Activated CD4-positive, alpha-beta T cell treated with anti-CD3 and anti-CD28 coated beads, Interleukin-2, amount 10 ng/mL, durations not matched to agents 24 days and 14 days (primary cell): ENCODE results near the gene BTBD9. TPM values are rescaled to one million over a fixed set of nuclear protein-coding genes. Genes with fewer than 3 reads are reported as not detected.

Source experiments
- DNase-seq: peaks from one replicate; pipeline ENCODE4 v3.0.0; 2022
- H3K27ac Mint-ChIP-seq: one replicate; pipeline ENCODE4 v1.8.0; 2022; ENCODE audit warnings: mild to moderate bottlenecking, mixed read lengths
- H3K27me3 Mint-ChIP-seq: one replicate; pipeline ENCODE4 v1.8.0; 2022; ENCODE audit warnings: mixed read lengths
- H3K36me3 Mint-ChIP-seq: one replicate; pipeline ENCODE4 v1.8.0; 2022; ENCODE audit warnings: low read depth, mild to moderate bottlenecking, mixed read lengths
- H3K4me1 Mint-ChIP-seq: one replicate; pipeline ENCODE4 v1.8.0; 2021; ENCODE audit warnings: mixed read lengths
- H3K4me3 Mint-ChIP-seq: one replicate; pipeline ENCODE4 v1.8.0; 2022; ENCODE audit warnings: mild to moderate bottlenecking, moderate library complexity, mixed read lengths
- H3K9me3 Mint-ChIP-seq: one replicate; pipeline ENCODE4 v1.8.0; 2021; ENCODE audit warnings: mixed read lengths
- intact Hi-C: fragments of 100-400 bp; cut with micrococcal nuclease; formaldehyde crosslinking; loops from one replicate; pipeline ENCODE4 v1.15.1; 2023
- total RNA-seq: library from RNA; stranded (reverse); gene quantifications from 2 replicates; pipeline ENCODE4 v1.2.3, GENCODE V29; 2022

Gene BTBD9
- total RNA-seq, 1 donor from 2014 or later: 12.4 TPM

DNA sequence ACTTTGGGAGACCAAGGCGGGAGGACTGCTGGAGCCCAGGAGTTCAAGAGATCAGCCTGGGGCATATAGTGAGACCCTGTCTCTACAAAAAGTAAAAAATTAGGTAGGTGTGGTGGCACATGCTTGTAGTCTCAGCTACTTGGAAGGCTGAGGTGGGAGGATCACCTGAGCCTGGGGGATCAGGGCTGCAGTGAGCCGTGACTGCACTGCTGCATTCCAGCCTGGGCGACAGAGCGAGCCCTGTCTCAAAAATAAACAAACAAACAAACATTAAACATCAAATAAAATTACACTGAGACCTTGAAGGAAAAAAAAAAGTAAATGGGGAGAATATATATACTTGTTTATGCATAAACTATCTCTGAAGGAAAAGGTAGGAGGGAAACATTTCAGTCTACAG lies 432.4 kb downstream of the BTBD9 start:
- Mint-ChIP-seq H3K9me3 (no peaks in the 10 kb centered on the region), H3K4me1 (no peaks in the 10 kb centered on the region), H3K27me3 (no peaks in the 10 kb centered on the region), H3K27ac (no peak overlapping the region), H3K4me3 (no peak overlapping the region), H3K36me3 (no peaks in the 10 kb centered on the region)
- DNase-seq: no peak
- intact Hi-C loops: no loop called here

DNA sequence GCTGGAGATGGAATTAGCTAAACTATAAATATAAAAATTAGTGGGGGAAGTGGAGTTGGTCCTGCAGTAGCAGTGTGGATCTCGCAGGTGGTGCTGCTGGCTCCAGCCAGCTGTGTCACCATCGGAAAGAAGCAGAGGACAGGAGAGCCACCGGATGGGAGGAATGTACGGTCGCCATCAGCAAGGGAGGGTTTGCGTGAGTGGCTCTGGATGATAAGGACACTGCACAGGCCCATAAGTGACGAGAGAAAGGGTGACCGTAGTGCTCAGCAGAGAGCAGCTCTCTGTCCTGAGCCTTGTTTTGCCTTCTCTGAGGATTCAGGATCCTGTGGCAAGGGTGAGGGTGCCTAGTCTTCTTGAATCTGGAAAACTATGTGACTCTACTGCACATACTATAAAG lies 441.5 kb downstream of the BTBD9 start:
- Mint-ChIP-seq H3K4me1 (no peaks in the 10 kb centered on the region), H3K4me3 (no peak overlapping the region), H3K36me3 (no peaks in the 10 kb centered on the region), H3K9me3 (no peaks in the 10 kb centered on the region), H3K27ac (no peak overlapping the region), H3K27me3 (peaks cover 4% of the 10 kb centered on the region)
- intact Hi-C loops: no loop called here
- DNase-seq: no peak

DNA sequence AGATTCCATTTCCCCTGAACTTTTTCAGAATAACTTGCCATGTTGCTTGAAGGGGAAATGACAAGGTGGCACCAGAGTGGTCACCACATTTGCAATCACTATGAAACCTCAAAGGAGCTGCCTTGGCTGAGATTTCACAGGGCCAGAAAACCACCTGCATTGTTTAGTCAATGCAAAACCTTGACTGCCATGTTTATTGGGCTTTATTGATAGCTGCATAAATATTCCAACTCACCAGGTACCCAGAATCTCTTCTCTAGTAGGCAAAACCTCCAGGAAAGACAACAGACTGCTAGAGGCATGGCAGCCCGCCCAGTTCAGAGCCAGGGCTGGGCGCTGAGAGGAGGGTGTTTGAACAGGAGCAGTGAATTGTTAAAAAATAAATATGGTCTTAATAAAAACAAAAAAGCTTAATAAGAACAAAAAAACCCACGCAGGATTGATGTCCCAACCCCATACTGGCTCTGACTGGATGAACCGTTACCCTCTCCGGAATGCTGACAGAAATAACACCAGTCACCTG lies 444.6 kb downstream of the BTBD9 start:
- H3K27ac Mint-ChIP-seq: no peak overlapping the region
- H3K36me3 Mint-ChIP-seq: no peaks in the 10 kb centered on the region
- no peaks in the 10 kb centered on the region for H3K9me3 Mint-ChIP-seq
- H3K27me3 Mint-ChIP-seq: no peaks in the 10 kb centered on the region
- H3K4me3 Mint-ChIP-seq: no peak overlapping the region
- H3K4me1 Mint-ChIP-seq: no peaks in the 10 kb centered on the region
- intact Hi-C loops: no loop called here
- no peak for DNase-seq

DNA sequence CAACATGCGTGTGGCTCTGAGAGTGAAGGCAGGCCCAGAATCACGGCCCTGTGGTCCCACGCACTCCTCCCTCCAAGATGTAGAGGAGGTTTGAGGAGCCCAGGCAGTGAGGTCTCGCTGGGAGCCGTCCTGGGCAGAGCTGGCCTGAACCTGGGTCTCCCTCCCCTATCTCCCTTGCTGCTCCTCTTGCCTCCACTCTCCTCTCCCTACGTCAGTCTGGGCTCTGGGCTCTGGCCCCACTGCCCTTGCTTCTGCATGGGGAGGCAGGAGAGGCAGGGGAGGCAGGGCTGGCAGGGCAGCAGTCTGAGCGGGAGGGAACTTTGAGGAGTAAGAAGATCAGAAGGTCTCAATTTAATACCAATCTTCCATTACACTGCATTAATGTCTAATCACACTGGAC lies 445.1 kb downstream of the BTBD9 start:
- Mint-ChIP-seq H3K27me3 (no peaks in the 10 kb centered on the region), H3K9me3 (no peaks in the 10 kb centered on the region), H3K4me1 (no peaks in the 10 kb centered on the region), H3K27ac (no peak overlapping the region), H3K4me3 (no peak overlapping the region), H3K36me3 (no peaks in the 10 kb centered on the region)
- no peak for DNase-seq
- intact Hi-C loops: no loop called here

DNA sequence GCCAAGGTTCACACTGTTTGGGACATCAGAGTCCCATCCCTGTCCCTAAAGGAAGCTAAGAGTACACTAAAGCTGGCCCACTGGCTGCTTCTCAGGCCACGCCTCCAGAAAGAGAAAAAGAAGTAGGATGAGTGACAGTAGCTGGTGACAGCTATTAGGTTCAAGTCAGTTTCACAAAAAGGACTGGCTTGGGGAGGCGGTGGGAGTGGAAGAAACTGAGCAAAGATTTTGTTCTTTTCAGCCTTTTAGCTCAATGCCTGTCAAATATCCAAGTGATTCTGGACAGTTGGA lies 445.5 kb downstream of the BTBD9 start:
- DNase-seq: no peak
- no peak overlapping the region for H3K27ac Mint-ChIP-seq
- H3K36me3 Mint-ChIP-seq: no peaks in the 10 kb centered on the region
- H3K9me3 Mint-ChIP-seq: no peaks in the 10 kb centered on the region
- intact Hi-C loops: no loop called here
- no peak overlapping the region for H3K4me3 Mint-ChIP-seq
- H3K4me1 Mint-ChIP-seq: no peaks in the 10 kb centered on the region
- no peaks in the 10 kb centered on the region for H3K27me3 Mint-ChIP-seq

DNA sequence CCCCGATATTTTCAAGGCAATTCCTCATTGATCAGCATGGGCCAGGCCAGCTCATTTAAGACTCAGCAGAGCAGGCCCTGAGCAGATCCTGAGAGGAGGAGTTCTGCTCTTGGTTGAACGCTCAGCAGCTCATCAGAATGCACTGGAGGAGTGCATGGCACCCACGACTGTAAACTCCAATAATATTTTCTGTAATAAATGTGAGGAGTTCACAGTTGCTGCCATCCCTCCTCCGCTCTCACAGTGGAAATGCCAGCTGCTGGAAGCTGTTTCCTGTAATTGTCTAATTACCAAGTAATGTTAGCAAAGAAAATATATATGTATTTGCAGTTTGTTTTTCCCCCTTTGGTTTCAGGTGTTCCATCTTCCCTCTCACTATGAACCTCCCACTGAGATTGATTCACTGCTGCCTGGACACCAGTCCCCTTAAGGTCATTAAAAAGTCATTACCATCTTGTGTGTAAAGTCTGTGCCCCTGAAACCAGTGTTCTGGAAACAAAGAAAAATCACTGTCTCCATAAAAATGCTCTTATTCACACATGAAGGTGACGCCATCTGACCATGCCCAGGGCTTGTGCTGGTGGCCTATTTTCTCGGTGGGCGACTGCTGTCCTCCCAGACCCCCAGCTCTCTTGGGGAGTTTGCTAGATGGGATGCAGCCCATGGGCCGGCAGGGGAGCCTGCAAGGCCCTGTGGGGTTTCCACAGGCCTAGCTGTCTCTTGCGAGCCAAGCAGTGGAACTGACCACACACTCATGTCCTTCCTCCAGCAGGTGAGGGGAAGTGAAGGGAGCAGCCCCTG lies 446.0 kb downstream of the BTBD9 start:
- Mint-ChIP-seq H3K27me3 (no peaks in the 10 kb centered on the region), H3K36me3 (no peaks in the 10 kb centered on the region), H3K9me3 (no peaks in the 10 kb centered on the region), H3K27ac (no peak overlapping the region), H3K4me3 (no peak overlapping the region), H3K4me1 (no peaks in the 10 kb centered on the region)
- DNase-seq: no peak
- intact Hi-C loops: no loop called here

GRCh38 chr6:38193051-38193450 lies 446.7 kb downstream of the BTBD9 start:
- intact Hi-C loops: no loop called here
- Mint-ChIP-seq H3K27ac (no peak overlapping the region), H3K36me3 (no peaks in the 10 kb centered on the region), H3K4me3 (no peak overlapping the region), H3K9me3 (no peaks in the 10 kb centered on the region), H3K27me3 (no peaks in the 10 kb centered on the region), H3K4me1 (no peaks in the 10 kb centered on the region)
- no peak for DNase-seq

GRCh38 chr6:38192487-38192886 lies 447.2 kb downstream of the BTBD9 start:
- H3K4me1 Mint-ChIP-seq: no peaks in the 10 kb centered on the region
- no peaks in the 10 kb centered on the region for H3K36me3 Mint-ChIP-seq
- no peak for DNase-seq
- intact Hi-C loops: no loop called here
- no peaks in the 10 kb centered on the region for H3K27me3 Mint-ChIP-seq
- H3K9me3 Mint-ChIP-seq: no peaks in the 10 kb centered on the region
- H3K4me3 Mint-ChIP-seq: no peak overlapping the region
- H3K27ac Mint-ChIP-seq: no peak overlapping the region

DNA sequence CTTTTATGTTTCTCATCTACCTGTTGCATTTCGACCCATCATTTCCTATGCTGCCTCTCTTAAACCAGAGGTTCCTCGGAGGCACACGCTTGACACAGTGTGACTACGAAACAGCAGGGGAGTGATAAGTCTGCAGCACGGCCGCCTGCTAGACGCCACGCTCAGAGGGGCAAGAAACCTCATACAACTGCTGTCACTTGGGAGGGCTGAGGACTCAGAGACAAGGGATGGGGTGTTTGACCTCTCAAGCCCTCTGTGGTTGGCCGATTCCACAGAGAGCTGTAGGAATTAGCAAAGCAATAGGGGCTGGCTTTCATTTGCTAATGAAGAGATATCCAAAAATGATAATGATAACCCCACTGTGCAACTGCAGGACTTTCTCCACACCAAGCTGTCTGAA lies 447.7 kb downstream of the BTBD9 start:
- H3K4me3 Mint-ChIP-seq: no peak overlapping the region
- intact Hi-C loops: no loop called here
- H3K27me3 Mint-ChIP-seq: no peaks in the 10 kb centered on the region
- no peaks in the 10 kb centered on the region for H3K4me1 Mint-ChIP-seq
- DNase-seq: no peak
- no peak overlapping the region for H3K27ac Mint-ChIP-seq
- H3K9me3 Mint-ChIP-seq: no peaks in the 10 kb centered on the region
- no peaks in the 10 kb centered on the region for H3K36me3 Mint-ChIP-seq

DNA sequence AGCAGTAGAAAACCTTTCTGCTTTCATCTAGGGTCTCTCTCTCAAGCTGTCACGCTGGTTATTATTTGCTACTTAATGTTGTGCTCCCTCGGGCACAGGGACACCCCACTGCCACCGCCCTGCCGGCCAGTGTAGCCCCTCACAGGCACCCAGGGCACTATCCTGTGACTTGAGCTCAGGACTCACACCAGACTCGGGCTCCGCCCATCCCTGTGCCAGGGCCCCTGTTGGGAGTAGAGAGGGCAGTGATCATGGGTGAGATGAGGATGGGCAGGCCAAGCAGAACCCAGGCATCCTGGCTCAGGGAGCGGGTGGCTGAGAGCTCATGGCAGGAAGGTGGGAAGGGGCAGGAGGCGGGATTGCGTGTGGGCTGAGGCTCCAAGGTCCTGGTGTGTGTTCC lies 448.3 kb downstream of the BTBD9 start:
- Mint-ChIP-seq H3K27me3 (no peaks in the 10 kb centered on the region), H3K4me3 (no peak overlapping the region), H3K27ac (no peak overlapping the region), H3K36me3 (no peaks in the 10 kb centered on the region), H3K9me3 (no peaks in the 10 kb centered on the region), H3K4me1 (no peaks in the 10 kb centered on the region)
- intact Hi-C loops: no loop called here
- no peak for DNase-seq

GRCh38 chr6:38188677-38189335 lies 450.9 kb downstream of the BTBD9 start:
- no peaks in the 10 kb centered on the region for H3K36me3 Mint-ChIP-seq
- H3K27ac Mint-ChIP-seq: no peak overlapping the region
- no peaks in the 10 kb centered on the region for H3K27me3 Mint-ChIP-seq
- H3K9me3 Mint-ChIP-seq: no peaks in the 10 kb centered on the region
- no peak for DNase-seq
- H3K4me1 Mint-ChIP-seq: no peaks in the 10 kb centered on the region
- intact Hi-C loops: no loop called here
- H3K4me3 Mint-ChIP-seq: no peak overlapping the region

GRCh38 chr6:38187811-38188590 lies 451.7 kb downstream of the BTBD9 start:
- no peak overlapping the region for H3K27ac Mint-ChIP-seq
- H3K4me1 Mint-ChIP-seq: no peaks in the 10 kb centered on the region
- no peak for DNase-seq
- no peaks in the 10 kb centered on the region for H3K27me3 Mint-ChIP-seq
- no peaks in the 10 kb centered on the region for H3K9me3 Mint-ChIP-seq
- intact Hi-C loops: no loop called here
- no peaks in the 10 kb centered on the region for H3K36me3 Mint-ChIP-seq
- no peak overlapping the region for H3K4me3 Mint-ChIP-seq

- Mint-ChIP-seq H3K4me1 (no peaks in the 10 kb centered on the region), H3K36me3 (no peaks in the 10 kb centered on the region), H3K4me3 (no peak overlapping the region), H3K9me3 (no peaks in the 10 kb centered on the region), H3K27me3 (no peaks in the 10 kb centered on the region), H3K27ac (no peak overlapping the region)
- DNase-seq: no peak
- intact Hi-C loops: no loop called here
Observed at GRCh38 chr6:38187325-38187724, 452.4 kb downstream of the BTBD9 start.

DNA sequence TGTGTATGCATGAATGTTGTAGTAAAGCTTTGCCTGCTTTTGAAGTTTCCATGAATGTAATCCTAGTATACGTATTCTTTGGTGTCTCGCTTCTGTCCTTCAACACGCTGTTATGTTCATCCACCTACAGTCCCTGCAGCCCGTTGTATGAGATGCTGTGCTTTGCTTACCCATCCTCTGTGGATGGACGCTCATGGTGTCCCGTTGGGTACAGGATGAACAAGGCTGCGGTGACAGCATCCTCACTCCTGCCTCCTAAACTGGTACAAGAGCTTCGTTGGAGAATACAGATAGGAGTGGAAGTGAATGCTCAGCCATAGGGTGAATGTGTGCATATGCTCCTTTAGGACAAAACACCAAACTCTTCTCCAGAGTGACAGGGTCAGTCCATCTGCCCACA lies 454.0 kb downstream of the BTBD9 start:
- intact Hi-C loops: no loop called here
- Mint-ChIP-seq H3K4me1 (no peaks in the 10 kb centered on the region), H3K27me3 (no peaks in the 10 kb centered on the region), H3K4me3 (no peak overlapping the region), H3K9me3 (no peaks in the 10 kb centered on the region), H3K36me3 (no peaks in the 10 kb centered on the region), H3K27ac (no peak overlapping the region)
- no peak for DNase-seq
